Astrocyte (in vitro differentiated cells and primary cell): ENCODE results near the gene CENPB. TPM values are rescaled to one million over a fixed set of nuclear protein-coding genes. Genes with fewer than 3 reads are reported as not detected.

Experiments
- DNase-seq: peaks from one replicate; pipeline ENCODE4 v3.0.0-alpha.2; 2010; ENCODE audit warnings: low read depth
- FAIRE-seq: peaks from 2 replicates; lab custom pipeline; 2011; peaks lifted over from hg19 to GRCh38; lab: Jason Lieb, UNC
- H2AFZ ChIP-seq: 2 replicates; pipeline ENCODE4 v1.6.0; 2012; ENCODE audit warnings: low read depth, low read length, inconsistent platforms
- H3K27ac ChIP-seq: 2 replicates; pipeline ENCODE4 v1.5.1; 2011; ENCODE audit warnings: low read depth, low read length, inconsistent platforms
- H3K27me3 ChIP-seq: 2 replicates; pipeline ENCODE4 v1.6.0; 2011; ENCODE audit warnings: low read length, inconsistent platforms; ENCODE audit not compliant: insufficient read depth
- H3K36me3 ChIP-seq: 2 replicates; pipeline ENCODE4 v1.5.1; 2011; ENCODE audit warnings: low read length, inconsistent platforms; ENCODE audit not compliant: insufficient read depth
- H3K4me1 ChIP-seq: 2 replicates; pipeline ENCODE4 v1.5.1; 2011; ENCODE audit warnings: low read length, inconsistent platforms; ENCODE audit not compliant: insufficient read depth
- H3K4me2 ChIP-seq: 2 replicates; pipeline ENCODE4 v1.6.0; 2012; ENCODE audit warnings: low read length, inconsistent platforms
- H3K4me3 ChIP-seq: 2 replicates; pipeline ENCODE4 v1.5.1; 2011; ENCODE audit warnings: low read depth, mild to moderate bottlenecking, low read length, inconsistent platforms; ENCODE audit not compliant: insufficient read depth
- H3K79me2 ChIP-seq: 2 replicates; pipeline ENCODE4 v1.6.0; 2012; ENCODE audit warnings: mild to moderate bottlenecking, low read length, inconsistent platforms; ENCODE audit not compliant: insufficient read depth
- H3K9ac ChIP-seq: 2 replicates; pipeline ENCODE4 v1.6.0; 2012; ENCODE audit warnings: mild to moderate bottlenecking, low read length, inconsistent platforms
- H3K9me3 ChIP-seq: 2 replicates; pipeline ENCODE4 v1.5.1; 2012; ENCODE audit warnings: low read depth, mild to moderate bottlenecking, low read length, inconsistent platforms; ENCODE audit not compliant: insufficient read depth
- H4K20me1 ChIP-seq: 2 replicates; pipeline ENCODE4 v1.6.0; 2012; ENCODE audit warnings: low read length, inconsistent platforms; ENCODE audit not compliant: insufficient read depth
- H3K27ac Mint-ChIP-seq: one replicate; pipeline ENCODE4 v1.8.0; 2021; ENCODE audit warnings: mild to moderate bottlenecking, mixed read lengths; ENCODE audit not compliant: unreplicated experiment
- H3K27me3 Mint-ChIP-seq: one replicate; pipeline ENCODE4 v1.8.0; 2021; ENCODE audit warnings: low read depth, mixed read lengths; ENCODE audit not compliant: unreplicated experiment
- H3K36me3 Mint-ChIP-seq: one replicate; pipeline ENCODE4 v1.8.0; 2021; ENCODE audit warnings: low read depth, mixed read lengths; ENCODE audit not compliant: unreplicated experiment
- H3K4me1 Mint-ChIP-seq: one replicate; pipeline ENCODE4 v1.8.0; 2021; ENCODE audit warnings: low read depth, mixed read lengths; ENCODE audit not compliant: unreplicated experiment
- H3K4me3 Mint-ChIP-seq: one replicate; pipeline ENCODE4 v1.8.0; 2021; ENCODE audit warnings: mild to moderate bottlenecking, moderate library complexity, mixed read lengths; ENCODE audit not compliant: unreplicated experiment
- H3K9me3 Mint-ChIP-seq: one replicate; pipeline ENCODE4 v1.8.0; 2021; ENCODE audit warnings: mild to moderate bottlenecking, mixed read lengths; ENCODE audit not compliant: unreplicated experiment
- EZH2 ChIP-seq: IDR thresholded peaks from 2 replicates; pipeline ENCODE4 v1.6.1; 2012; ENCODE audit warnings: mild to moderate bottlenecking, low read length, inconsistent platforms; ENCODE audit not compliant: insufficient read depth
- total RNA-seq: library from RNA; stranded (reverse); gene quantifications from 2 replicates; pipeline ENCODE4 v1.2.1, GENCODE V29; 2021
- TF ChIP-seq, protein P1 (sequence below): IDR thresholded peaks from 2 replicates; pipeline ENCODE4 v1.5.1; 2011; ENCODE audit warnings: low read depth, mild to moderate bottlenecking, inconsistent platforms, low read length, moderate library complexity; ENCODE audit not compliant: insufficient read depth

The CENPB gene
- total RNA-seq, 1 donor from 2014 or later = 39.1 TPM

GRCh38 chr20:3781153-3781910, 5.2 kb downstream of the CENPB start, which contains the start of gene SPEF1:
SPEF1 (minus strand) TSS chr20:3781448; CDS start chr20:3781287, 161 bp downstream.
- FAIRE-seq (peak; percentile 84), DNase-seq (peak; percentile 77)
- Mint-ChIP-seq H3K4me3 (peak within 1 kb of the TSS; percentile 75), H3K27ac (peak within 1 kb of the TSS; percentile 36), H3K4me1 (peaks cover 9% of the 10 kb centered on the region), H3K27me3 (peaks cover 16% of the 10 kb centered on the region), H3K36me3 (peaks cover 2% of the 10 kb centered on the region), H3K9me3 (no peaks in the 10 kb centered on the region)
- TF ChIP-seq, protein P1, sequence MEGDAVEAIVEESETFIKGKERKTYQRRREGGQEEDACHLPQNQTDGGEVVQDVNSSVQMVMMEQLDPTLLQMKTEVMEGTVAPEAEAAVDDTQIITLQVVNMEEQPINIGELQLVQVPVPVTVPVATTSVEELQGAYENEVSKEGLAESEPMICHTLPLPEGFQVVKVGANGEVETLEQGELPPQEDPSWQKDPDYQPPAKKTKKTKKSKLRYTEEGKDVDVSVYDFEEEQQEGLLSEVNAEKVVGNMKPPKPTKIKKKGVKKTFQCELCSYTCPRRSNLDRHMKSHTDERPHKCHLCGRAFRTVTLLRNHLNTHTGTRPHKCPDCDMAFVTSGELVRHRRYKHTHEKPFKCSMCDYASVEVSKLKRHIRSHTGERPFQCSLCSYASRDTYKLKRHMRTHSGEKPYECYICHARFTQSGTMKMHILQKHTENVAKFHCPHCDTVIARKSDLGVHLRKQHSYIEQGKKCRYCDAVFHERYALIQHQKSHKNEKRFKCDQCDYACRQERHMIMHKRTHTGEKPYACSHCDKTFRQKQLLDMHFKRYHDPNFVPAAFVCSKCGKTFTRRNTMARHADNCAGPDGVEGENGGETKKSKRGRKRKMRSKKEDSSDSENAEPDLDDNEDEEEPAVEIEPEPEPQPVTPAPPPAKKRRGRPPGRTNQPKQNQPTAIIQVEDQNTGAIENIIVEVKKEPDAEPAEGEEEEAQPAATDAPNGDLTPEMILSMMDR = peak; percentile 32
- no peak for TF ChIP-seq EZH2
- Histone ChIP-seq H3K4me2 (peak within 1 kb of the TSS; percentile 87), H3K4me1 (peaks cover 18% of the 10 kb centered on the region), H4K20me1 (peaks cover 48% of the 10 kb centered on the region), H3K36me3 (no peaks in the 10 kb centered on the region), H3K9ac (peak within 1 kb of the TSS; percentile 36), H3K4me3 (peak within 1 kb of the TSS; percentile 50), H3K27me3 (peaks cover 5% of the 10 kb centered on the region), H3K27ac (no peak within 1 kb of the TSS), H2AFZ (peak within 1 kb of the TSS; percentile 35), H3K79me2 (peaks cover 35% of the 10 kb centered on the region), H3K9me3 (no peaks in the 10 kb centered on the region)

DNA sequence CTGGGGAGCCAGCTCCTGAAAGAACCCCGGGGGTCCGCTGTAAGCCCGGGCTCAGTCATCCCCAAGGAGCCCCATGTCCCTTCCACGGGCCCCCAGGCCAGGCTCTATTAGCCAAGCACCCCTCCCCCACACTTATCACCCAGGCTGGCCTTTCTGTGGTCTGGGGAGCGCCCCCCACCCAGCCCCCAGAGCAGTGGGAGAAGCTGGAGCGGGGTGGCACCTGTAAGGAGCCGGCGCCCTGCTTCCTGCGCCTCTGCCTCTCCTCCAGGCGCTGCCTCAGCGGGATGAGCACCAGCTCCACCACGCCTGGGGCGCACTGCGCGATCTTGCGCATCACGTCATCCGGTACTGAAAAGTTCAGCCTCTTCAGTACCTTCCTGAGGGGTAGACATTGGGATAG, 7.6 kb downstream of the CENPB start:
- Mint-ChIP-seq H3K4me3 (no peak overlapping the region), H3K4me1 (peaks cover 9% of the 10 kb centered on the region), H3K27ac (no peak overlapping the region), H3K36me3 (peaks cover 2% of the 10 kb centered on the region), H3K27me3 (peaks cover 22% of the 10 kb centered on the region), H3K9me3 (no peaks in the 10 kb centered on the region)
- peaks cover 26% of the 10 kb centered on the region for H4K20me1 ChIP-seq
- no peak overlapping the region for H3K4me2 ChIP-seq
- DNase-seq (no peak), FAIRE-seq (no peak)
- peaks cover 12% of the 10 kb centered on the region for H3K79me2 ChIP-seq
- no peak overlapping the region for H2AFZ ChIP-seq
- H3K9ac ChIP-seq = no peak overlapping the region
- H3K4me3 ChIP-seq = no peak overlapping the region
- TF ChIP-seq, protein P1 = no peak
- no peaks in the 10 kb centered on the region for H3K4me1 ChIP-seq
- no peak overlapping the region for H3K27ac ChIP-seq
- H3K36me3 ChIP-seq = no peaks in the 10 kb centered on the region
- peaks cover 5% of the 10 kb centered on the region for H3K27me3 ChIP-seq
- no peaks in the 10 kb centered on the region for H3K9me3 ChIP-seq
